Hepatocyte (in vitro differentiated cells): ENCODE results near the gene GDPD4. TPM values are rescaled to one million over a fixed set of nuclear protein-coding genes. Genes with fewer than 3 reads are reported as not detected.

ENCODE experiments used
- DNase-seq: peaks from one replicate; pipeline ENCODE4 v3.0.0-alpha.2; 2016; ENCODE audit warnings: low spot score
- H2AFZ ChIP-seq: fragments of 200-600 bp; sonication (generic); 2 replicates; pipeline ENCODE4 v1.6.0; 2016; ENCODE audit warnings: antibody characterized with exemption, mild to moderate bottlenecking
- H3K27ac ChIP-seq: fragments of 200-600 bp; sonication (generic); 2 replicates; pipeline ENCODE4 v1.5.1; 2016; ENCODE audit warnings: mild to moderate bottlenecking
- H3K27me3 ChIP-seq: fragments of 200-600 bp; sonication (generic); 2 replicates; pipeline ENCODE4 v1.6.1; 2016
- H3K36me3 ChIP-seq: fragments of 200-600 bp; sonication (generic); replicated peaks from 2 replicates; pipeline ENCODE4 v1.5.1; 2016; ENCODE audit warnings: low read depth; ENCODE audit not compliant: insufficient read depth
- H3K4me1 ChIP-seq: fragments of 200-600 bp; sonication (generic); 2 replicates; pipeline ENCODE4 v1.5.1; 2016; ENCODE audit warnings: mild to moderate bottlenecking, moderate library complexity; ENCODE audit not compliant: insufficient read depth
- H3K4me2 ChIP-seq: fragments of 200-600 bp; sonication (generic); 2 replicates; pipeline ENCODE4 v1.6.0; 2016
- H3K4me3 ChIP-seq: fragments of 200-600 bp; sonication (generic); 2 replicates; pipeline ENCODE4 v1.5.1; 2016; ENCODE audit warnings: mild to moderate bottlenecking
- H3K79me2 ChIP-seq: fragments of 200-600 bp; sonication (generic); 2 replicates; pipeline ENCODE4 v1.6.0; 2017; ENCODE audit warnings: mild to moderate bottlenecking
- H3K9me2 ChIP-seq: fragments of 200-600 bp; sonication (generic); replicated peaks from 2 replicates; pipeline ENCODE4 v1.6.0; 2017; ENCODE audit warnings: mild to moderate bottlenecking; ENCODE audit not compliant: insufficient read depth
- H3K9me3 ChIP-seq: fragments of 200-600 bp; sonication (generic); 2 replicates; pipeline ENCODE4 v1.5.1; 2016; ENCODE audit warnings: low read depth, mild to moderate bottlenecking
- H4K20me1 ChIP-seq: fragments of 200-600 bp; sonication (generic); 2 replicates; pipeline ENCODE4 v1.6.0; 2016; ENCODE audit warnings: mild to moderate bottlenecking; ENCODE audit not compliant: insufficient read depth, poor library complexity, severe bottlenecking
- EZH2 ChIP-seq: fragments of 200-600 bp; sonication (generic); IDR thresholded peaks from 2 replicates; pipeline ENCODE4 v1.6.1; 2016; ENCODE audit warnings: antibody characterized with exemption, mild to moderate bottlenecking, borderline replicate concordance
- EZH2phosphoT487 ChIP-seq: fragments of 200-600 bp; sonication (generic); IDR thresholded peaks from one replicate; pipeline ENCODE4 v1.6.1; 2018; ENCODE audit warnings: antibody characterized with exemption, mild to moderate bottlenecking, low read depth, moderate library complexity; ENCODE audit not compliant: unreplicated experiment, severe bottlenecking
- WGBS: methylation state at CpG from one replicate; pipeline ENCODE4 v1.1.6; 2016; ENCODE audit warnings: low lambda C conversion rate; ENCODE audit errors: missing lambda C conversion rate; 5-methylcytosine and 5-hydroxymethylcytosine counted together
- polyA plus RNA-seq: library from polyadenylated mRNA; unstranded; fragments of >200 nt; fragmentation: Nextera tagmentation; extraction: Ambion mirVana; gene quantifications from 2 replicates; pipeline ENCODE4 v1.2.1, GENCODE V29; 2016
- total RNA-seq: library from RNA; depleted of rRNA; stranded (reverse); fragments of >200 nt; gene quantifications from 2 replicates; pipeline ENCODE4 v1.2.3, GENCODE V29; 2014
- TF ChIP-seq, protein P1 (sequence below): fragments of 200-600 bp; sonication (generic); IDR thresholded peaks from 2 replicates; pipeline ENCODE4 v1.5.1; 2016; ENCODE audit warnings: antibody characterized with exemption, mild to moderate bottlenecking; ENCODE audit not compliant: poor library complexity

The GDPD4 gene
- total and polyA plus RNA-seq, 2 experiments from 2014 or later: 0.47 to 1.1 TPM

GRCh38 chr11:77332259-77332658 is 30.8 kb upstream of the GDPD4 start:
- no peak for DNase-seq
- Histone ChIP-seq H3K79me2 (no peaks in the 10 kb centered on the region), H3K36me3 (no peaks in the 10 kb centered on the region), H3K4me1 (no peaks in the 10 kb centered on the region), H3K27me3 (no peaks in the 10 kb centered on the region), H3K4me3 (no peak overlapping the region), H2AFZ (no peak overlapping the region), H3K9me3 (no peaks in the 10 kb centered on the region), H3K4me2 (no peak overlapping the region), H3K9me2 (no peaks in the 10 kb centered on the region), H3K27ac (no peak overlapping the region), H4K20me1 (no peaks in the 10 kb centered on the region)
- no peak for TF ChIP-seq EZH2
- TF ChIP-seq, protein P1, sequence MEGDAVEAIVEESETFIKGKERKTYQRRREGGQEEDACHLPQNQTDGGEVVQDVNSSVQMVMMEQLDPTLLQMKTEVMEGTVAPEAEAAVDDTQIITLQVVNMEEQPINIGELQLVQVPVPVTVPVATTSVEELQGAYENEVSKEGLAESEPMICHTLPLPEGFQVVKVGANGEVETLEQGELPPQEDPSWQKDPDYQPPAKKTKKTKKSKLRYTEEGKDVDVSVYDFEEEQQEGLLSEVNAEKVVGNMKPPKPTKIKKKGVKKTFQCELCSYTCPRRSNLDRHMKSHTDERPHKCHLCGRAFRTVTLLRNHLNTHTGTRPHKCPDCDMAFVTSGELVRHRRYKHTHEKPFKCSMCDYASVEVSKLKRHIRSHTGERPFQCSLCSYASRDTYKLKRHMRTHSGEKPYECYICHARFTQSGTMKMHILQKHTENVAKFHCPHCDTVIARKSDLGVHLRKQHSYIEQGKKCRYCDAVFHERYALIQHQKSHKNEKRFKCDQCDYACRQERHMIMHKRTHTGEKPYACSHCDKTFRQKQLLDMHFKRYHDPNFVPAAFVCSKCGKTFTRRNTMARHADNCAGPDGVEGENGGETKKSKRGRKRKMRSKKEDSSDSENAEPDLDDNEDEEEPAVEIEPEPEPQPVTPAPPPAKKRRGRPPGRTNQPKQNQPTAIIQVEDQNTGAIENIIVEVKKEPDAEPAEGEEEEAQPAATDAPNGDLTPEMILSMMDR: no peak
- no peak for TF ChIP-seq EZH2phosphoT487
- WGBS: 95% methylated on average over 3 of the region's 3 CpGs

DNA sequence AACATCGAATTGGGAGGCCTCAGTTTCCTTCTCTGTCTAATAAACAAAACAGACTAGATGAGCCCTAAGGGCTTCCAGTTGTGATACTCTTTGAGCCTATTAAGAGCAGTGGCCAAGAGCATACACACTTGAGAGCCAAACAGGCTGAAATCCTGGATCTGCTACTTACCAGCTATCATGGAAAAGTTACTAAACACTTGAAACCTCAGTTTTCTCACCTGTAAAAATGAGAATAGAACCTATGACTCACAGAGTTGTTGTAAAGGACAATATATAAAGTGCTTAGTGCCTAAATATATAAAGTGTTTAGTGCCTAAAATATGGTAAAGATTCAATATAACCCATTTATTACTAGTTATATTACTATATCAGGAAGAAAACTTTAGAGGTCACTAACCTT is 23.7 kb upstream of the GDPD4 start:
- Histone ChIP-seq H3K9me2 (no peaks in the 10 kb centered on the region), H3K4me1 (no peaks in the 10 kb centered on the region), H3K36me3 (no peaks in the 10 kb centered on the region), H3K27me3 (no peaks in the 10 kb centered on the region), H3K4me3 (no peak overlapping the region), H2AFZ (no peak overlapping the region), H3K79me2 (no peaks in the 10 kb centered on the region), H3K27ac (no peak overlapping the region), H4K20me1 (no peaks in the 10 kb centered on the region), H3K4me2 (no peak overlapping the region), H3K9me3 (no peaks in the 10 kb centered on the region)
- TF ChIP-seq EZH2: no peak
- TF ChIP-seq, protein P1: no peak
- TF ChIP-seq EZH2phosphoT487: no peak
- no peak for DNase-seq
- 89% methylated on average over 1 of the region's 1 CpG for WGBS

- no peak for TF ChIP-seq EZH2
- TF ChIP-seq, protein P1: no peak
- no peak for TF ChIP-seq EZH2phosphoT487
- Histone ChIP-seq H4K20me1 (no peaks in the 10 kb centered on the region), H2AFZ (no peak overlapping the region), H3K36me3 (no peaks in the 10 kb centered on the region), H3K9me3 (no peaks in the 10 kb centered on the region), H3K9me2 (no peaks in the 10 kb centered on the region), H3K4me2 (no peak overlapping the region), H3K4me3 (no peak overlapping the region), H3K27ac (no peak overlapping the region), H3K4me1 (no peaks in the 10 kb centered on the region), H3K27me3 (no peaks in the 10 kb centered on the region), H3K79me2 (no peaks in the 10 kb centered on the region)
- no peak for DNase-seq
These were observed 23.0 kb upstream of the GDPD4 start for GRCh38 chr11:77324508-77324907.

GRCh38 chr11:77322926-77323590 is 21.6 kb upstream of the GDPD4 start:
- WGBS: 85% methylated on average over 2 of the region's 2 CpGs
- no peak overlapping the region for H3K4me3 ChIP-seq
- H3K36me3 ChIP-seq: no peaks in the 10 kb centered on the region
- H3K4me1 ChIP-seq: no peaks in the 10 kb centered on the region
- no peaks in the 10 kb centered on the region for H3K9me2 ChIP-seq
- H4K20me1 ChIP-seq: no peaks in the 10 kb centered on the region
- DNase-seq: no peak
- no peaks in the 10 kb centered on the region for H3K9me3 ChIP-seq
- H3K4me2 ChIP-seq: no peak overlapping the region
- no peaks in the 10 kb centered on the region for H3K79me2 ChIP-seq
- H2AFZ ChIP-seq: no peak overlapping the region
- TF ChIP-seq EZH2phosphoT487: no peak
- TF ChIP-seq, protein P1: no peak
- H3K27me3 ChIP-seq: no peaks in the 10 kb centered on the region
- H3K27ac ChIP-seq: no peak overlapping the region
